Natural killer cell (primary cell): ENCODE results near the gene RAB9A. TPM values are rescaled to one million over a fixed set of nuclear protein-coding genes. Genes with fewer than 3 reads are reported as not detected.

Source experiments
- ATAC-seq, 3 donors: fragments of 150-1000 bp in 2 of 3; fragments of 200-7000 bp in 1 of 3; cut with Tn5 transposase; 1 replicate in 1 of 3; 2 replicates in 2 of 3; pipeline ENCODE4 v1.10.0; 2021; ENCODE audit warnings: mild to moderate bottlenecking in 2 of 3, moderate library complexity in 2 of 3
- DNase-seq, 2 donors: peaks; one replicate each; pipeline versions ENCODE4 v3.0.0 to v3.0.0-alpha.2; 2013 to 2021; ENCODE audit warnings: mixed read lengths in 1 of 2
- H3K27ac ChIP-seq: one replicate; pipeline ENCODE4 v1.5.1; 2013; ENCODE audit warnings: mild to moderate bottlenecking, low read length
- H3K27me3 ChIP-seq: one replicate; pipeline ENCODE4 v1.6.1; 2013; ENCODE audit warnings: low read length; ENCODE audit not compliant: control insufficient read depth, insufficient read depth
- H3K36me3 ChIP-seq: one replicate; pipeline ENCODE4 v1.6.1; 2013; ENCODE audit warnings: low read length; ENCODE audit not compliant: control insufficient read depth, insufficient read depth
- H3K4me1 ChIP-seq: one replicate; pipeline ENCODE4 v1.6.1; 2013; ENCODE audit warnings: low read length; ENCODE audit not compliant: control insufficient read depth, insufficient read depth
- H3K4me3 ChIP-seq: one replicate; pipeline ENCODE4 v1.5.1; 2013; ENCODE audit warnings: low read length
- H3K9me3 ChIP-seq: one replicate; pipeline ENCODE4 v1.6.1; 2013; ENCODE audit warnings: low read length; ENCODE audit not compliant: control insufficient read depth, insufficient read depth
- H3K27ac Mint-ChIP-seq, 2 donors: one replicate each; pipeline ENCODE4 v1.8.0; 2022; ENCODE audit warnings: mild to moderate bottlenecking in 2 of 2, mixed read lengths in 2 of 2, moderate library complexity in 1 of 2
- H3K27me3 Mint-ChIP-seq, 2 donors: one replicate each; pipeline ENCODE4 v1.8.0; 2022; ENCODE audit warnings: low read depth in 2 of 2, mixed read lengths in 2 of 2
- H3K36me3 Mint-ChIP-seq: one replicate; pipeline ENCODE4 v1.8.0; 2022; ENCODE audit warnings: mixed read lengths
- H3K4me1 Mint-ChIP-seq, 2 donors: one replicate each; pipeline ENCODE4 v1.8.0; 2022; ENCODE audit warnings: mixed read lengths in 2 of 2
- H3K4me3 Mint-ChIP-seq: one replicate; pipeline ENCODE4 v1.8.0; 2022; ENCODE audit warnings: mild to moderate bottlenecking, moderate library complexity, mixed read lengths
- H3K9me3 Mint-ChIP-seq, 2 donors: one replicate each; pipeline ENCODE4 v1.8.0; 2022; ENCODE audit warnings: mixed read lengths in 2 of 2
- CTCF ChIP-seq: fragments of 200-600 bp; IDR thresholded peaks from one replicate; pipeline ENCODE4 v1.8.0; 2022; ENCODE audit warnings: antibody characterized with exemption
- WGBS: methylation state at CpG from one replicate; pipeline ENCODE4 v1.1.7; 2013; ENCODE audit warnings: missing lambda C conversion rate; ENCODE audit not compliant: insufficient coverage; 5-methylcytosine and 5-hydroxymethylcytosine counted together
- intact Hi-C: fragments of 100-400 bp; cut with micrococcal nuclease; formaldehyde crosslinking; loops from one replicate; pipeline ENCODE4 v1.14.2; 2022
- total RNA-seq, 4 donors: library from RNA; stranded (reverse); fragments of 120-200 nt in 1 of 4; gene quantifications; one replicate each; pipeline versions ENCODE4 v1.2.3 to v1.2.4, GENCODE V29; 2013 to 2022

The RAB9A gene
- total RNA-seq, 3 donors from 2014 or later (not counting 1 experiment from before 2014, with no cell fraction given): 27.0 to 36.9 (median 32.9) TPM

DNA sequence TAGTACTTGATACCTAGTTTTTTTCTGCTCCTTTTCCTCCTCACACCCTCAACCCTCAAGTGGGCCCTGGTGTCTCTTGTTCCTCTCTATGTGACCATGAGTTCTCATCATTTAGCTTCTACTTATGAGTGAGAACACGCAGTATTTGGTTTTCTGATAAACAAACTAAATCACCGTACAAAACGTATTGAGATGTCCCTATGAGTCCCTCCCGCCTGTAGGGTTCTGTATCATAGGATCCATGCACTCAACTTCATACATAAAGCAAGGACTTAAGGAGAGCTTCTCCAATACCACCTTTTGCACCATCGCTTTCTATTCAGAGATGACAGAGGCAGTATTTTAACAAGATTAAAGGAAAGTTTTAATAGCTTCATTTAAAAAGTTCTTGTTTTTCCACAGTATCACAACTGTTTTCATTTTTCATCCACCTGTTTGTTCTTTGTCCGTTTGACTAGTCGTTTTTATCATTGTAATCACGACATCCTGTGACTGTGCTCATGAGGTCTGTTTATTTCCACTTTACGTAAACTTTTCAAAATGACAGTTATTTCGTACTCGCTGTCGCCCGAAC lies 457 bp upstream of the RAB9A start:
- Mint-ChIP-seq H3K9me3 (no peaks in the 10 kb centered on the region), H3K27ac (peak overlapping the region; percentile 86 to 90), H3K4me1 (peaks cover 36 to 42% of the 10 kb centered on the region in 2 donors), H3K27me3 (no peaks in the 10 kb centered on the region), H3K4me3 (peak overlapping the region; percentile 89), H3K36me3 (no peaks in the 10 kb centered on the region)
- no peaks in the 10 kb centered on the region for H3K27me3 ChIP-seq
- TF ChIP-seq CTCF: no peak
- H3K27ac ChIP-seq: peak overlapping the region; percentile 95
- no peaks in the 10 kb centered on the region for H3K36me3 ChIP-seq
- H3K4me1 ChIP-seq: peaks cover 31% of the 10 kb centered on the region
- 3% methylated on average over 12 of the region's 13 CpGs for WGBS
- intact Hi-C loops: loop anchor here (1.0 kb wide), 1 partner anchor 35 kb away; the partner anchor contains the start of gene TCEANC
- H3K9me3 ChIP-seq: no peaks in the 10 kb centered on the region
- ATAC-seq (peak in 1 of 3 donors; percentile 17), DNase-seq (peak in 1 of 2 donors; percentile 34)
- peak overlapping the region; percentile 82 for H3K4me3 ChIP-seq

DNA sequence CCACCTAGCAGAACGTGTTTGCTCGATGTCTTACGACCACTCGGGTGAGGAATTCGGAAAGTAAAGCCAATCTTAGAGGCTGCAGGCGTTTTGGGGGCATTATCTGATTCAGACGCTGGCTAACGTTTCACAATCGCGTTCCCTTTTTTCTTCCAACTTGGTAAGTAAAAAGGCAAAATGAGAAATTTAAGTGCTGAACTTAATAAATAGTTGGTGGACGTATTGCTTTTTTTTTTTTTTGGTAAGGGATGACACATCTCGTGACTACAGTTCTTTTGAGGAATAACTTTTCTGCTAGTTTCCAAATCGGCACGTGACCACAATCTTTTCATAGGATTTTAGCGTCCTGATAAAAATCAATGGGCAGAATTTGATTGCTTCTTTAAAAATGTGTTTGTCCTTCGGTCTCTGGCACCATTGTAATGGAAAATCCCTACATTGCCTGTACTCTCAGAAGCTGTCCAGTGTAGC lies 848 bp downstream of the RAB9A start:
- peak overlapping the region; percentile 82 for H3K4me3 ChIP-seq
- H3K27me3 Mint-ChIP-seq: no peaks in the 10 kb centered on the region
- H3K27ac ChIP-seq: peak overlapping the region; percentile 95
- peak overlapping the region; percentile 89 for H3K4me3 Mint-ChIP-seq
- TF ChIP-seq CTCF: no peak
- no peaks in the 10 kb centered on the region for H3K36me3 ChIP-seq
- H3K27me3 ChIP-seq: no peaks in the 10 kb centered on the region
- H3K36me3 Mint-ChIP-seq: no peaks in the 10 kb centered on the region
- peak overlapping the region; percentile 86 to 90 for H3K27ac Mint-ChIP-seq
- no peaks in the 10 kb centered on the region for H3K9me3 Mint-ChIP-seq
- H3K4me1 ChIP-seq: peaks cover 39% of the 10 kb centered on the region
- H3K4me1 Mint-ChIP-seq: peaks cover 44 to 47% of the 10 kb centered on the region in 2 donors
- DNase-seq (peak in 1 of 2 donors; percentile 17), ATAC-seq (no peak)
- H3K9me3 ChIP-seq: no peaks in the 10 kb centered on the region
- intact Hi-C loops: loop anchor here (1.0 to 10.0 kb wide), 3 partner anchors 45 to 735 kb away; partner anchors contain the start of genes OFD1 and TRAPPC2
- WGBS: 0% methylated on average over 12 of the region's 16 CpGs

GRCh38 chrX:13690836-13691235 lies 1.9 kb downstream of the RAB9A start:
- peak overlapping the region; percentile 89 for H3K4me3 Mint-ChIP-seq
- H3K27me3 Mint-ChIP-seq: no peaks in the 10 kb centered on the region
- H3K4me1 Mint-ChIP-seq: peaks cover 55 to 57% of the 10 kb centered on the region in 2 donors
- DNase-seq (peak in 1 of 2 donors; percentile 57), ATAC-seq (no peak)
- WGBS: 50% methylated on average over 3 of the region's 3 CpGs
- Histone ChIP-seq H3K36me3 (no peaks in the 10 kb centered on the region), H3K4me3 (no peak overlapping the region), H3K4me1 (peaks cover 40% of the 10 kb centered on the region), H3K27ac (peak overlapping the region; percentile 95), H3K9me3 (no peaks in the 10 kb centered on the region), H3K27me3 (no peaks in the 10 kb centered on the region)
- TF ChIP-seq CTCF: peak; percentile 15
- H3K9me3 Mint-ChIP-seq: no peaks in the 10 kb centered on the region
- intact Hi-C loops: loop anchor here (10.0 kb wide), 2 partner anchors 606 to 736 kb away; no protein-coding TSS in a partner anchor
- H3K27ac Mint-ChIP-seq: peak overlapping the region; percentile 86 to 90
- no peaks in the 10 kb centered on the region for H3K36me3 Mint-ChIP-seq
